Subcutaneous abdominal adipose tissue (tissue), 5 donors: ENCODE measurements around the gene POLH.

Experiments used
- H3K27ac ChIP-seq: one replicate; pipeline ENCODE4 v1.7.0; 2013; ENCODE audit warnings: low read depth, mild to moderate bottlenecking, inconsistent platforms, low read length, moderate library complexity
- H3K27me3 ChIP-seq, 5 donors: one replicate each; pipeline ENCODE4 v1.7.0; 2013; ENCODE audit warnings: low read length in 5 of 5, inconsistent platforms in 1 of 5; ENCODE audit not compliant: control insufficient read depth in 5 of 5, insufficient read depth in 4 of 5
- H3K36me3 ChIP-seq, 5 donors: one replicate each; pipeline ENCODE4 v1.7.0; 2013; ENCODE audit warnings: low read length in 5 of 5; ENCODE audit not compliant: control insufficient read depth in 5 of 5, insufficient read depth in 5 of 5
- H3K4me1 ChIP-seq, 5 donors: one replicate each; pipeline ENCODE4 v1.7.0; 2013; ENCODE audit warnings: low read length in 5 of 5, mild to moderate bottlenecking in 3 of 5, moderate library complexity in 1 of 5; ENCODE audit not compliant: control insufficient read depth in 5 of 5, insufficient read depth in 5 of 5
- H3K4me3 ChIP-seq, 5 donors: one replicate each; pipeline ENCODE4 v1.7.0; 2013; ENCODE audit warnings: low read length in 5 of 5, low read depth in 1 of 5
- H3K9ac ChIP-seq, 5 donors: one replicate each; pipeline ENCODE4 v1.7.0; 2013; ENCODE audit warnings: low read length in 5 of 5, mild to moderate bottlenecking in 4 of 5, moderate library complexity in 3 of 5
- H3K9me3 ChIP-seq, 5 donors: one replicate each; pipeline ENCODE4 v1.7.0; 2013; ENCODE audit warnings: low read length in 5 of 5; ENCODE audit not compliant: control insufficient read depth in 5 of 5
- donor health status: healthy.
- donor health status: healthy.
- donor health status: healthy.
- donor health status: healthy.
- donor health status: healthy.

The POLH gene

DNA sequence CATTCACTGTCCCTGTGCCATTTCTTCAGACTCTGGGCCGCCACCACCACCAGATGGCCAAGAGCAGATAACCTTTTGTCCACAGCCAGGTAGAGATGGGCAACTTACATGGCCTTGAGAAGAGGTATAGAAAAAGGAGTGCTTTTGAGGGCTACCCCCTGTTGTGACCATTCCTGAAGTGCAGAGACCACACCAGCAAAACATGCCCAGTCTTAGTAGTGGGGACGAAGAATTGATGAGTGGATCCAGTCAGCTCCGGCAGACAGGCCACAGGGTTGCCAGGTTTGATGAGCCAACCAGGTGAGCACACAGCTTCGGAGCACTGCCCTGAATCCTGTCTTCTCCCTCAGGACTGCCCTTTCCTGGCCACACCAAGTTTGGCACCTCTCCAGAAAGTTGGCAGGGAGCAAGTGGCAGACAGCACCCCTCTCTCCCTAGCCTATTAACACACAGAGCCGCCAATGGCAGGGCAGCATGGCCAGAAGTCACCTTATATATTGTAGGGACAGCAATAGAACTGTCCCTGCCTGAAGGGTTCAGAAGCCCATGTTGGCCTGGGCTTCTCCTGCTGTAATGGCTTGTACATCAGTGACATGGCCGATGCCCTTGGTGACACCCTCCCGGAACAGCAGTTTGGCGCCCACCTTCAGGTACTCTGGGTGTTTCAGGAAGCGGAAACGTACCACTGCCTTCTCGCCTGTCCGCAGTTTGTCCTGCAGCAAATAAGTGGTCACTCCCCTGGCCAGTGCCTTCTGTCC is 45.3 kb downstream of the POLH start:
- Histone ChIP-seq H3K4me3 (no peak overlapping the region), H3K36me3 (peaks cover 6 to 73% (median 65%) of the 10 kb centered on the region in 5 donors), H3K27ac (no peak overlapping the region), H3K27me3 (no peaks in the 10 kb centered on the region), H3K4me1 (peaks cover 1 to 6% (median 4%) of the 10 kb centered on the region in 5 donors), H3K9ac (no peak overlapping the region), H3K9me3 (no peaks in the 10 kb centered on the region)

DNA sequence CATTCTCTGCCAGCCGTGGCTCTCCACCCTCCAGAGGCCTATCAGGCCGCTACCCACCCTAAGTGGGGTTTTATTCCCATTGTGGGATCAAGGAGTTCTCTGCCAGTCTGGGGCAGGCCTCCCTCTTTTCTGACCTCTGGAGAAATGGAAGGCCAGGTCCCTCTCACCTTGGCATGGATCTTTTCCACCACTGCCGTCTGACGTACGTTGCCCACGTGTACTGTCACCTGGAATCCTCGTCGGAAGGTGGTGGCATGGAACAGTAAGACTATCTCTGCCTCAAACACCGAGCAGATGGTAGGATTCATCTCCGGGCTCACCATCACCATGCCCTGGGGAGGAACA is 45.8 kb downstream of the POLH start:
- Histone ChIP-seq H3K36me3 (peaks cover 6 to 75% (median 67%) of the 10 kb centered on the region in 5 donors), H3K4me3 (no peak overlapping the region), H3K9ac (no peak overlapping the region), H3K27ac (no peak overlapping the region), H3K9me3 (no peaks in the 10 kb centered on the region), H3K4me1 (peaks cover 3 to 12% (median 8%) of the 10 kb centered on the region in 5 donors), H3K27me3 (no peaks in the 10 kb centered on the region)

DNA sequence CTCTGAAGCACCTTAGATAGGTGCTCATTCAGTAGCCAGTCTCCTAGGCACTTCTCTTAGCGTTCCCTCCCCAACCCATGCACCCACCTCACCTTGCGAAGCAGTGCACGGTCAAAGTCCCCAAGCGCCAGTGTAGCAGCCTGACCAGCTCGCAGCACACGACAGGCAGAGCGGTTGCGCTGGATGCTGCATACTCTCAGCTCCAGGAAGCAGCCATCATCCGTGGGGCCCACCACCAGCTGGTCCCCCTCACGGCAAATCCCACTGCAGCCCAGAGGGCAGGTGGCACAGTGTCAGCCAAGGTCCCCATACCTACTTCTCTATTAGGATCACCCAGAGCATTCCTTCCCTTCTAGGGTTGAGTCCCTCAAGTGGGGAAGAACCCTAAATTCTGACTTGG is 46.6 kb downstream of the POLH start:
- H3K27ac ChIP-seq: no peak overlapping the region
- no peak overlapping the region for H3K9ac ChIP-seq
- H3K9me3 ChIP-seq: no peaks in the 10 kb centered on the region
- no peak overlapping the region for H3K4me3 ChIP-seq
- H3K27me3 ChIP-seq: no peaks in the 10 kb centered on the region
- H3K4me1 ChIP-seq: peaks cover 9 to 19% (median 15%) of the 10 kb centered on the region in 5 donors
- peaks cover 6 to 75% (median 67%) of the 10 kb centered on the region in 5 donors for H3K36me3 ChIP-seq

DNA sequence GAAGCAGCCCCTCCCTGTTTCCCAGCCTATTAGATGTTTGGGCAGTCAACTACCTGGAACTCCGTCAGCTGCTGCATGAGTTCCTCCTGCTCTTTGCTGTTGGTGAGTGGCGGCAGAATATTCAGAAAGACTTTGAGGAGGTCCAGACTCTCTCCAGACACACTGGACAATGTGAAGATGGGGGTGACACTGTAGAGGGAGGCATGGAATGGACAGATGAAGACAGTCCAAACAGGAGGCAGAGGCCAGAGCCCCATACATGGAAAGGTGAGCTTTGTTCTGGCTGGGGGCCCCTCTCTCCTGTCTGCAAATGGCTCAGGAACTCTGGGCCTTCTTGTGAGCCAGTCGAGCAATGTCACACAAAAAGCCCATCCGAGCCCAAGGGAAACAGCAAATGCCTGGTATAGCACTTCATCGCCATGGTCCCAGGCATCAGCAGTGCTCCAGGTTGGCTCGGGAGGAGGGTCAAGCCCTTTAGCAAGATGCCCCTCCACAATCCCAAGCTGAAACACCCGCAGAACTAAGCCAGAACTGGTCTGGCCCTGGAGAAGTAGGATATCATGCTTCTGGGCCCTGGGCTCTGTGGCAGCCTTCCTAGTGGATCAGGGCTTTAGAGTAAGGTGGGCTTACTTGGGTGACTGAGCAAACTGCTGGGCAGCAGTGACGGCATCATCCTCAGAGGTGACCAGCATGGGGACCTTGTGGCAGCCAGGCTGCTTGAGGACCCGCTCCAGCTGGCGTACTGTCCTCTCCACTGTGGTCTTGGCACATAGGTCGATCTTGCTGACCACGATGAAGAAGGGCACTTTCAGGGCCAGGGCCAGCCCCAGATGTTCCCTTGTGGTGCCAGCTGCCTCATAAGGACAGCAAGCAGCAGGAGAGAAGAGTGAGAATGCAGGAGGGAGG is 48.1 kb downstream of the POLH start:
- H3K9me3 ChIP-seq: no peaks in the 10 kb centered on the region
- H3K9ac ChIP-seq: peak overlapping the region in 1 of 5 donors; percentile 2
- no peak overlapping the region for H3K4me3 ChIP-seq
- H3K36me3 ChIP-seq: peaks cover 6 to 73% (median 65%) of the 10 kb centered on the region in 5 donors
- peaks cover 12 to 30% (median 27%) of the 10 kb centered on the region in 5 donors for H3K4me1 ChIP-seq
- peaks cover 0 to under 1% (median 0%) of the 10 kb centered on the region in 5 donors for H3K27me3 ChIP-seq
- no peak overlapping the region for H3K27ac ChIP-seq

DNA sequence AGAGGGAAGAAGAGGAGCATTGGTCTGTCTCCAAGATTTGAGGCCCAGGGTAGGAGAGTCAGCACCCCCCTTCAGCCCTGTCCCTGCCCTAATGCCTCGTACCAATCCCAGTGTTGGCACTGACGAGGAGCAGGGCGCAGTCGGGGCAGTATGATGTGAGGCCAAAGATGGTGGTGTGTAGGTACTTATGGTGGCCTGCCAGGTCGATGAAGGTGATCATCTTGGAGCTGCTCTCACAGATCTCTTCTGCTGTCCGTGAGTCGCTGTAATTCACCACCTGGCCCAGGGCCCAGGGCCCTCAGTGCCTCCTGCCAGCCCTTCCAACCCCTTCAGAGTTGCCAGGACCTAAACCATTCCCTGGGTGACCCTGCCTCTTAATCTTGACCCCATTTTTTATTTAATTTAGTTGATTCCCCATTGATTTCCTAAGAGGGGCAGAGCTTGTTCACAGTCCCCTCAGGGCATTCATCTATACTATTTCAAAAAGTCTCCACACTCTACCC is 48.9 kb downstream of the POLH start:
- peaks cover 16 to 36% (median 32%) of the 10 kb centered on the region in 5 donors for H3K4me1 ChIP-seq
- H3K27ac ChIP-seq: no peak overlapping the region
- no peaks in the 10 kb centered on the region for H3K9me3 ChIP-seq
- H3K9ac ChIP-seq: peak overlapping the region in 2 of 5 donors; percentile 2 to 9
- H3K27me3 ChIP-seq: peaks cover 0 to 4% (median 0%) of the 10 kb centered on the region in 5 donors
- no peak overlapping the region for H3K4me3 ChIP-seq
- H3K36me3 ChIP-seq: peaks cover under 1 to 67% (median 64%) of the 10 kb centered on the region in 5 donors

DNA sequence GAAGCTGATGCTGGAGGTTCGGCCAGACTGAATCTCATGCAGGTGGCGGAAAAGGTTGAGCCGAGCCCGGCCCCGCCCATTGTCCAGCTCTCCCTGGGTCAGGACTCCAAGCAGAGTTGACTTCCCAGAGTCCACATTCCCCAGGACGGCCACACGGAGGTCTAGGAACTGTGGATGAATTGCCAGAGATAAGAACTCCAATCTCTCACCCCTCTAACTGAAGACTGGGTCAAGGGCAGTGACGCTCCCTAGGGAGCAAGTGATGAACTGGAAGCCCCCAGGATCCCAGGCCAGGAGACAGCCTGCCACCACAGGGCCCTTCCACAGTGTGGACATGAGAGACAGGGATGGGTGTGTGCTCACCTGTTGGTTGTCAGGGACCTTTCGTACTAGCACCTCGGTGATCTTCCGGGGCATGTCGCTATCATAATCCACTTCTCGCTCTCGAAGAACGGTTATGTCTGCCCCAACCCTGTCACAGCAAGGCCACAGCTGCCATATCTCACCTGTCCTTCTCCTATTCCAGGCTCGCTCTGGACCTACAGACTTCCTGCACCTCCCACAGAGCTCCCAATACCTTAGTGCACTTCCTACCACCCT is 49.5 kb downstream of the POLH start:
- H3K27ac ChIP-seq: peak overlapping the region; percentile 99
- H3K36me3 ChIP-seq: peaks cover 0 to 61% (median 58%) of the 10 kb centered on the region in 5 donors

DNA sequence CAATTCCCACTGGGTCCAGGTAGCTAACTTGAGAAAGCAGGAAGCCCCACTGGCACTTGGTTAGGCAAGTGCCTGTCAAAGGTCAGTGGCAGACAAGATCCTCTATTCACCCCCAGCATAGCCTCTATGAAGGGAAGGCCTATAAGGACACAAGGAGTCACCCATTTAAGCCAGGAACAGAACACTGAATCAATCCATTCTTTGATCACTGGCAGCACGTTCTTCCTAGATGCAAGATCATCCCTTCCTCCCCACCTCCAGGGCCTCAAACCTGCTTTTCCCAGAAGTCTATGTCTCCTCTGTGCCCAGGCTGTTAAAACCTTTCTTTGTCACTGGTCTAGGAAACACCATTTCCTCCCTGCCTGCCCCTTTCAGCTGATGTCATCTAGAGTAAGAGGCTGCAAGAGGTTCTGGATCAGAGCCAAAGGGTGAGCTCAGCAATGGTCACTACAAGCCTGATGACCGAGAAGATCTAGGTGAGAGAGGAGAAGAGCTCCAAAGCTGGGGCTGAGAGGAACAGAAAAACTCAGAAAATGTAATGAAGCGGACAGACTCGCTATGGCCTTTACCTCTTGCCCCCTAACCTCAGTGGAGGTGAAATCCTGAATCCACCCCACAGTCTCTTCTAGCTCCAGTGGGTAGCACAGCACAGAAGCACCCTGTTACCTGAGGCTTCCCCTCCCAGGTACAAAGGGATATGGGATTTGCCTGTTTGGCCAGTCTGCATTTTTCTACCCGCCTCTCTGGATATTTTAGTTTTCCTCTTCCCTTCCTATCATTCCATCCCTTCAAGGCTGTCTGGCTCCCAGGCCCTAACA is 51.2 kb downstream of the POLH start:
- peaks cover 0 to 44% (median 41%) of the 10 kb centered on the region in 5 donors for H3K36me3 ChIP-seq
- H3K27ac ChIP-seq: peak overlapping the region; percentile 99
- H3K9me3 ChIP-seq: no peaks in the 10 kb centered on the region
- H3K27me3 ChIP-seq: peaks cover 0 to 4% (median 0%) of the 10 kb centered on the region in 5 donors
- H3K4me1 ChIP-seq: peaks cover 20 to 42% (median 38%) of the 10 kb centered on the region in 5 donors
- H3K4me3 ChIP-seq: peak overlapping the region; percentile 38 to 96 (median 56)
- peak overlapping the region; percentile 39 to 96 (median 91) for H3K9ac ChIP-seq

More for the DNA sequence above, 49.5 kb downstream of the POLH start:
- Histone ChIP-seq H3K9me3 (no peaks in the 10 kb centered on the region), H3K4me3 (no peak overlapping the region), H3K9ac (peak overlapping the region in 2 of 5 donors; percentile 2 to 27), H3K4me1 (peaks cover 20 to 42% (median 37%) of the 10 kb centered on the region in 5 donors), H3K27me3 (peaks cover 0 to 4% (median 0%) of the 10 kb centered on the region in 5 donors)

DNA sequence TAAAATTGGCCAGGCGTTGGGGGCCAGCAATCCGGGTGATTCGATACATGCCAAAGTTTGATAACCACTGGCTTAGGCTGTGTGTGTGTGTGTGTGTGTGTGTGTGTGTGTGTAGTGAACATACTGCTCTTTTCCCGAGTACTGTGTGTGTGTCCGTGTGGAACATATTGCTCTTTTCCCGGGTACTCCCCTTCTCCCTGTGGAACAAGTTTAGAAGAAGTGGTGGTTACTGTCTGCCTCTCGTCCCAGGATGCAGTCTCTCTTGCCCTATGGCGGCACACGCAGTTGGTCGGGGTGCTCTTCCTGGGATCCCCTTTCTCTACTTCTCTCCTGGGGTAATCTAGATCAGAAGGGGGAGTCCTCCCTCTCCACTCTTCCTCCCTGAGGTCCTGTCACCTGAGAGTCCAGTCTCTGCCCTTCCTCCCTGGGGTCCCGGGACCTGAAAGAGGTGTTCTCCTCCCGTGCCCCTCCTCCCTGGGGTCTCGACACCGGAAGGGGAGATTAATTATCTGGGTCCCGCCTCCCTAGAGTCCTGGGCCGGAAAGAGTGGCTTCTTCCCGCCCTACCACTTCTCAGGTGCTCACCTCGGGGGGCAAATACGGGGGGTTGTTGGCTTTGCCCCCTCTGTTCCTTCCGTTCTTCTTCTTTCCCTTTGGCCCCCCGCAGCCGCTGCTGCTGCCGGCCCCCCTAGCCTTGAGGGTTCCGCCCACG is 52.6 kb downstream of the POLH start:
- Histone ChIP-seq H3K36me3 (peaks cover 0 to 31% (median 28%) of the 10 kb centered on the region in 5 donors), H3K27ac (peak overlapping the region; percentile 99), H3K9me3 (no peaks in the 10 kb centered on the region), H3K9ac (peak overlapping the region; percentile 92 to 100 (median 97)), H3K4me3 (peak overlapping the region; percentile 82 to 97 (median 96)), H3K27me3 (peaks cover 0 to 4% (median 0%) of the 10 kb centered on the region in 5 donors), H3K4me1 (peaks cover 20 to 42% (median 38%) of the 10 kb centered on the region in 5 donors)
